ENCODE results near the gene GINM1. TPM values are rescaled to one million over a fixed set of nuclear protein-coding genes. Genes with fewer than 3 reads are reported as not detected.

GINM1 gene
- total RNA-seq, 1 donor from 2014 or later, result 42.1 TPM

DNA sequence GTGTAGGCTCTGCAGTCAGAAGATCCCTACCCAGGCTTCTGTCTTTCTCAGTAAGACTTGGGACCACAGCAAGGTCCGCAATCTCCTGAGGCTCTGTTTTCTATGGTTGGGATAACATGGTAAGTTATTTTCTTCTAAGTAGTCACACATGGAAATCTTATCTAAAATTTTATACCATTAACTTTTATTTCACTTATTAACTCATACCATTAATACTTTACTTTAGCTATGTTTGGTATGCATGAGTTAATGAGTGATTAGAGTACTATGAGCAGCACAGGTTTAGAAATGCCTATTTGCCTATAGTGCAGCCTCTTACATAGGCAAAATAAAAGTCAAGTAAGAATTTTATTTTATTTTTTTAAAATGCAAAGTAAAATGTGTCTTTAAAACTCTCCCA lies 27.2 kb downstream of the GINM1 start:
- no peak for DNase-seq (ENCODE audit: low read depth in 2 of 2)

GRCh38 chr6:149600508-149600907 lies 34.3 kb downstream of the GINM1 start:
- DNase-seq (ENCODE audit: low read depth in 2 of 2), result no peak

DNA sequence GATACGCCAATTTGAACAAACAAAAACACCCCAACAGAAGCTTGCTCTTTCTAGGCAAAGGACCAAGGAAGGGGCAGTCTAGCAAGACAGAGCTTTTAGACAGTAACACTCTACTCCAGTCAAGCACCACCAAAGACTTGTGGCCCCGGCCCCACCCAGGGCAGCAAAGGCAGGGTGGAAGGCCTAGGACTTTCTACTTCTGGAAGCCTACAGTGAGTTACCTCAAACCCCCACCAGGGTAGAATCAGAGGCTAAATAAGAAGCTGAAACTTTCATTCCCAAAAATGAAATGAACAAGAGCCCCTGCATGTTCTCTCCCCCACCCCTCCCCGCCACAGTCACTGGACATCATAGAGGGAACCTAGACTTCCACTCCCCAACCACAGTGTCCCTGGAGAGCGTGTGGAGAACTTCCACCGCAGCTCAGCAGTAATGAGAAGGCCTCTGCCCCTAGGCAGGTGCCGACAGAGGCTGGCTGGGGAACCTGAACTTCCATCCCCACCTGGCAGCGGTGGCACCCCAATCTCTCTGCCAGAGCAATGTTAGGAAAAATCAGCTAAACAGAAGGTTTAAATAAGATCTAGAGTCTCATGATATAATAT lies 42.3 kb downstream of the GINM1 start:
- DNase-seq (ENCODE audit: low read depth in 2 of 2), result no peak

DNA sequence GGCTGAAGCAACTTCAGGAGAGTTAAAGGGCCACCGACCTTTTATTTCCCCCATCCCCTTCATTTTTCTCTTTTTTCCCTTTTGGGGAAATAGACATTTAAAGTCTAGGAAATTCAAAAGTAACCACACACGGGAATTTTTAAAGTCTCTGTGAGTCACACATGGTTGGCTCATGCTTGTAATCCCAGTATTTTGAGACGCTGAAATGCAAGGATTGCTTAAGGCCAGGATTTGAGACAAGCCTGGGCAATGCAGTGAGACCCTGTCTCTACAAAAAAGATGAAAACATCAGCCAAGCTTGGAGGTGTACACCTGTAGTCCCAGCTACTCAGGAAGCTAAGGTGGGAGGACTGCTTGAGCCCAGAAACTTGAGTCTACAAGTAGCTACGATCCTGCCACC lies 48.2 kb downstream of the GINM1 start:
- no peak for DNase-seq (ENCODE audit: low read depth in 2 of 2)

- DNase-seq (ENCODE audit: low read depth in 2 of 2), result no peak
Observed at GRCh38 chr6:149615805-149616204, 49.6 kb downstream of the GINM1 start.

DNA sequence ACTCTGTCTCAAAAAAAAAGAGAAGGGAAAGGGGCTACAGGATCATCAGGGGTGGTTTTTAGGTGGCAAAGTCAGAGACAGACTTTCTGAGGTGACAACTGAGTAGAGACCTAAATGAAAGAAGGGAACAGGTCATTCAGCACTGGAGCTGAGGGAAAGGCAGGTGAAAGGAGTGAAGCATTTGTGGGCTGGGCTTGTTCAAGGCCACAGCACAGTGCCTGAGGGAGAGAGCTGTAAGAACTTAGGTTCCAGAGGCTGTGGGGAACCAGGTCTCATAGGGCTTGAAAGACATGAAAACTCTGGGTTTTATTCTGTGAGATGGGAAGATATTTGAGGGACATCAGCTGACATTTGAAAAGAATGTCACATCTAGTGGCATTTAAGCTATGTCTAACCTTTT lies 61.5 kb downstream of the GINM1 start:
- no peak for DNase-seq (ENCODE audit: low read depth in 2 of 2)

GRCh38 chr6:149628875-149629510 lies 62.8 kb downstream of the GINM1 start:
- no peak for DNase-seq (ENCODE audit: low read depth in 2 of 2)

- no peak for DNase-seq (ENCODE audit: low read depth in 2 of 2)
Observed at GRCh38 chr6:149634315-149634714, 68.1 kb downstream of the GINM1 start.

DNA sequence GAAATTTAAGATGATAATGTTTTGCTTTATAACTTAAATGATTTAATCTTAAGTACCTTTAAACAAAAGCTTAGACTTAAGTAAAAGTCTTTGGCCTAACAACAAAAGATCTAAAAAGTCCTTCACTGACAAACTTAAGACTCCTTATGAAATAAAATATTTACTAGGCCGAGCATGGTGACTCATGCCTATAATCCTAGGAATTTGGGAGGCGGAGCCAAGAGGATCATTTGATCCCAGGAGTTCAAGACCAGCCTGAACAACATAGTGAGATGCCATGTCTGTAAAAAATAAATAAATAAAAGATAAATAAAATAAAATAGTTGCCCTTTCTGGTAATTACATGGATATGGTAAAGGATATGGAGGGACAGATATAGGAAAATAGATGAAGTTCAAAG lies 69.9 kb downstream of the GINM1 start:
- DNase-seq (ENCODE audit: low read depth in 2 of 2), result peak in 1 of 2 donors; percentile 4

Other genes starting within 250 kb of the GINM1 start
- gene TAB2, start 248.7 kb upstream of the GINM1 start, total RNA-seq, result 11.8 and 12.9 TPM in 2 replicates
- 0.44 and 1.2 TPM in 2 replicates for gene SUMO4, start 166.1 kb upstream of the GINM1 start, total RNA-seq
- gene ZC3H12D, start 81.4 kb upstream of the GINM1 start, total RNA-seq, result not detected in 2 replicates
- gene PPIL4, start 20.3 kb upstream of the GINM1 start, total RNA-seq, result 18.1 and 21.8 TPM in 2 replicates
- 13.5 and 14.9 TPM in 2 replicates for gene KATNA1, start 82.3 kb downstream of the GINM1 start, total RNA-seq
- gene LATS1, start 151.7 kb downstream of the GINM1 start, total RNA-seq, result 4.6 and 7.1 TPM in 2 replicates
- 15.9 and 19.6 TPM in 2 replicates for gene NUP43, start 180.2 kb downstream of the GINM1 start, total RNA-seq
- gene PCMT1, start 183.4 kb downstream of the GINM1 start, total RNA-seq, result 74.0 and 76.7 TPM in 2 replicates